Endothelial cell of umbilical vein (primary cell): ENCODE results near the gene CELSR3. TPM values are rescaled to one million over a fixed set of nuclear protein-coding genes. Genes with fewer than 3 reads are reported as not detected.

Experiments used
- BruUV-seq: library from RNA; stranded (reverse); fragments of 400-500 nt; replicated peaks from 2 replicates; lab custom pipeline; 2021; lab: Mats Ljungman, UMichigan
- CTCF ChIA-PET: fragments of 300-600, 350-600 bp; sonication (Branson Sonifier 250); formaldehyde crosslinking; loops from one replicate; lab custom pipeline; 2021; ENCODE audit warnings: antibody characterized with exemption, inconsistent platforms; lab: Charles Lee
- POLR2A ChIA-PET: fragments of 300-600, 350-600 bp; sonication (Branson Sonifier 250); formaldehyde crosslinking; loops from one replicate; lab custom pipeline; 2021; ENCODE audit warnings: antibody characterized with exemption, inconsistent platforms; lab: Charles Lee
- DNase-seq: peaks from one replicate; pipeline ENCODE4 v3.0.0-alpha.2; 2011; ENCODE audit warnings: low read depth, low spot score
- FAIRE-seq: peaks from 2 replicates; lab custom pipeline; 2011; peaks lifted over from hg19 to GRCh38; lab: Jason Lieb, UNC
- H2AFZ ChIP-seq: 2 replicates; pipeline ENCODE4 v1.6.0; 2012; ENCODE audit warnings: low read depth, low read length, control low read depth, inconsistent platforms
- H3K27ac ChIP-seq: 2 replicates; pipeline ENCODE4 v1.5.1; 2011; ENCODE audit warnings: low read depth, mild to moderate bottlenecking, control low read depth, low read length, moderate library complexity; ENCODE audit not compliant: insufficient read depth
- H3K27me3 ChIP-seq, 2 experiments: 2 replicates each; pipeline versions ENCODE4 v1.6.0 to v1.6.1; 2011; ENCODE audit warnings: low read length in 2 of 2, mixed read lengths in 1 of 2; ENCODE audit not compliant: control insufficient read depth in 2 of 2, insufficient read depth in 2 of 2
- H3K36me3 ChIP-seq, 2 experiments: 2 replicates in 1 of 2; 3 replicates in 1 of 2; pipeline ENCODE4 v1.5.1; 2011; ENCODE audit warnings: low read length in 2 of 2, mild to moderate bottlenecking in 1 of 2, moderate library complexity in 1 of 2; ENCODE audit not compliant: control insufficient read depth in 2 of 2, insufficient read depth in 2 of 2; ENCODE audit errors: extremely low read depth in 1 of 2
- H3K4me1 ChIP-seq: 3 replicates; pipeline ENCODE4 v1.5.1; 2011; ENCODE audit warnings: mild to moderate bottlenecking, low read length; ENCODE audit not compliant: control insufficient read depth, insufficient read depth; ENCODE audit errors: extremely low read depth
- H3K4me2 ChIP-seq: 2 replicates; pipeline ENCODE4 v1.6.1; 2011; ENCODE audit warnings: low read length, control low read depth, mixed read lengths; ENCODE audit not compliant: insufficient read depth
- H3K4me3 ChIP-seq, 3 experiments: fragments of 200-600 bp in 1 of 3; sonication (generic), shearing (Covaris generic) in 1 of 3; replicated peaks in 1 of 3; 2 replicates each; pipeline ENCODE4 v1.5.1; 2011 to 2016; ENCODE audit warnings: control low read depth in 3 of 3, low read length in 3 of 3, mild to moderate bottlenecking in 2 of 3, inconsistent platforms in 1 of 3, low read depth in 1 of 3, moderate library complexity in 1 of 3; ENCODE audit not compliant: insufficient read depth in 1 of 3
- H3K79me2 ChIP-seq: 2 replicates; pipeline ENCODE4 v1.6.0; 2012; ENCODE audit warnings: low read length, inconsistent platforms; ENCODE audit not compliant: control insufficient read depth, insufficient read depth
- H3K9ac ChIP-seq: replicated peaks from 2 replicates; pipeline ENCODE3; 2011; ENCODE audit warnings: low read length, control low read depth; ENCODE audit not compliant: insufficient read depth; ENCODE audit errors: extremely low read depth
- H3K9me1 ChIP-seq: replicated peaks from 3 replicates; pipeline ENCODE4 v1.6.0; 2011; ENCODE audit warnings: mild to moderate bottlenecking, low read length; ENCODE audit not compliant: control insufficient read depth, insufficient read depth; ENCODE audit errors: extremely low read depth
- H3K9me3 ChIP-seq: replicated peaks from 2 replicates; pipeline ENCODE4 v1.5.1; 2012; ENCODE audit warnings: low read length, inconsistent platforms; ENCODE audit not compliant: control insufficient read depth, insufficient read depth
- H4K20me1 ChIP-seq: replicated peaks from 2 replicates; pipeline ENCODE3; 2011; ENCODE audit warnings: mild to moderate bottlenecking, low read length; ENCODE audit not compliant: control insufficient read depth, insufficient read depth; ENCODE audit errors: extremely low read depth
- CTCF ChIP-seq, 2 donors: IDR thresholded peaks; 1 replicate in 1 of 2; 2 replicates in 1 of 2; pipeline ENCODE4 v1.5.1; 2011; ENCODE audit warnings: low read length in 2 of 2, mild to moderate bottlenecking in 2 of 2, moderate library complexity in 2 of 2, control low read depth in 1 of 2, inconsistent platforms in 1 of 2, low read depth in 1 of 2; ENCODE audit not compliant: insufficient read depth in 1 of 2; ENCODE audit errors: extremely low read depth in 1 of 2
- EZH2 ChIP-seq: IDR thresholded peaks from 2 replicates; pipeline ENCODE4 v1.6.1; 2012; ENCODE audit warnings: borderline replicate concordance, low read depth, mild to moderate bottlenecking, moderate library complexity, low read length, inconsistent platforms; ENCODE audit not compliant: severe bottlenecking
- GATA2 ChIP-seq: IDR thresholded peaks from 2 replicates; pipeline ENCODE4 v1.7.0; 2011; ENCODE audit warnings: low read depth, mild to moderate bottlenecking, moderate library complexity, mixed read lengths, low read length; ENCODE audit not compliant: insufficient read length, insufficient read depth
- JUN ChIP-seq: IDR thresholded peaks from 2 replicates; pipeline ENCODE4 v1.6.1; 2011; ENCODE audit warnings: borderline replicate concordance, low read depth; ENCODE audit not compliant: insufficient read length, insufficient read depth
- MAX ChIP-seq: IDR thresholded peaks from 2 replicates; pipeline ENCODE4 v1.6.1; 2011; ENCODE audit not compliant: insufficient read depth, insufficient read length
- POLR2A ChIP-seq: IDR thresholded peaks from 2 replicates; pipeline ENCODE4 v1.6.1; 2012; ENCODE audit warnings: low read depth, mild to moderate bottlenecking, control low read depth, low read length
- POLR2AphosphoS5 ChIP-seq: IDR thresholded peaks from 2 replicates; pipeline ENCODE4 v1.6.1; 2012; ENCODE audit warnings: low read depth, mild to moderate bottlenecking, control low read depth, low read length, moderate library complexity; ENCODE audit not compliant: insufficient read depth
- dilution Hi-C: fragments of 300-500 bp; cut with MboI; formaldehyde crosslinking; loops from one replicate; pipeline ENCODE4 v1.15.0; 2019; ENCODE audit warnings: low sequenced_read_pairs; ENCODE audit not compliant: extremely low pct_ligation_motif_present
- intact Hi-C: fragments of 100-400 bp; cut with micrococcal nuclease; formaldehyde crosslinking; loops from one replicate; pipeline ENCODE4 v1.10.0; 2022
- polyA plus RNA-seq, 4 experiments: library from polyadenylated mRNA; depleted of rRNA in 3 of 4; stranded (reverse) in 3 of 4; unstranded in 1 of 4; fragments of >200 nt; gene quantifications; 2 replicates each; pipeline versions ENCODE4 v1.2.1 to v1.2.3, GENCODE V29; 2011 to 2012; ENCODE audit warnings: missing spikeins in 1 of 4
- total RNA-seq: library from RNA; stranded (reverse); gene quantifications from 2 replicates; pipeline ENCODE4 v1.2.3, GENCODE V29; 2021

CELSR3 gene
- total and polyA plus RNA-seq, 2 donors (not counting 3 experiments of a cell fraction or from before 2014, with no cell fraction given), result 0.25 to 0.71 TPM

- H3K36me3 ChIP-seq, result peaks cover 0 to 41% of the 10 kb centered on the region in 2 experiments
- H4K20me1 ChIP-seq, result no peaks in the 10 kb centered on the region
- no peak overlapping the region for H3K9ac ChIP-seq
- ChIA-PET POLR2A (no interaction called here), CTCF (no interaction called here)
- no peak overlapping the region for H3K4me2 ChIP-seq
- H3K27me3 ChIP-seq, result no peaks in the 10 kb centered on the region
- no peak overlapping the region for H3K4me3 ChIP-seq
- H3K27ac ChIP-seq, result no peak overlapping the region
- H2AFZ ChIP-seq, result no peak overlapping the region
- FAIRE-seq, result no peak
- no TSS peak for BruUV-seq
- H3K4me1 ChIP-seq, result peaks cover 3% of the 10 kb centered on the region
- dilution Hi-C loops, result no loop called here
- intact Hi-C loops, result no loop called here
- H3K9me3 ChIP-seq, result no peaks in the 10 kb centered on the region
- H3K79me2 ChIP-seq, result no peaks in the 10 kb centered on the region
- TF ChIP-seq GATA2, result no peak
- no peak for TF ChIP-seq POLR2A
- no peak for TF ChIP-seq MAX
- TF ChIP-seq POLR2AphosphoS5, result no peak
- no peak for TF ChIP-seq JUN
- TF ChIP-seq EZH2, result no peak
- no peak for TF ChIP-seq CTCF (IDR thresholded peaks at IDR 0.05; ENCODE audit: extremely low read depth in 1 of 2, insufficient read depth in 1 of 2, low read depth in 1 of 2, low read length in 2 of 2)
- H3K9me1 ChIP-seq, result no peaks in the 10 kb centered on the region
- no peak for DNase-seq
Observed at GRCh38 chr3:48630407-48630806, 32.3 kb downstream of the CELSR3 start.
